GM12891 (cell line): ENCODE data around the gene PFN3.
"Not testable (repeated sequence)": the region's sequence is repeated elsewhere in the genome, so short reads cannot be mapped to it uniquely, and the experiment has no call there.

Source experiments
- DNase-seq: peaks from one replicate; pipeline ENCODE4 v3.0.0; 2011; ENCODE audit warnings: low spot score; ENCODE audit not compliant: insufficient read length
- FAIRE-seq: peaks from 2 replicates; lab custom pipeline; 2011; peaks lifted over from hg19 to GRCh38; lab: Jason Lieb, UNC
- PAX5 ChIP-seq: IDR thresholded peaks from 2 replicates; pipeline ENCODE4 v1.6.1; 2011; ENCODE audit warnings: low read length, moderate library complexity, mild to moderate bottlenecking; ENCODE audit not compliant: insufficient read depth, severe bottlenecking
- POLR2A ChIP-seq: IDR thresholded peaks from 2 replicates; pipeline ENCODE4 v1.6.1; 2011; ENCODE audit warnings: low read depth, low read length, control low read depth
- POLR2AphosphoS5 ChIP-seq: IDR thresholded peaks from 2 replicates; pipeline ENCODE4 v1.6.1; 2011; ENCODE audit warnings: low read depth, low read length, control low read depth
- POU2F2 ChIP-seq: IDR thresholded peaks from 2 replicates; pipeline ENCODE4 v1.6.1; 2011; ENCODE audit warnings: low read depth, mild to moderate bottlenecking, control low read depth, low read length, moderate library complexity
- SPI1 ChIP-seq: IDR thresholded peaks from 2 replicates; pipeline ENCODE4 v1.6.1; 2011; ENCODE audit warnings: low read depth, low read length, control low read depth
- TAF1 ChIP-seq: IDR thresholded peaks from 2 replicates; pipeline ENCODE4 v1.6.1; 2011; ENCODE audit warnings: low read depth, low read length, control low read depth

PFN3 gene

GRCh38 chr5:177425196-177425800, 24.8 kb upstream of the PFN3 start:
- FAIRE-seq: no peak
- TF ChIP-seq POLR2A: no peak
- no peak for TF ChIP-seq PAX5
- no peak for TF ChIP-seq TAF1
- no peak for TF ChIP-seq SPI1
- TF ChIP-seq POLR2AphosphoS5: no peak
- no peak for TF ChIP-seq POU2F2

GRCh38 chr5:177423671-177424070, 23.2 kb upstream of the PFN3 start:
- FAIRE-seq (no peak), DNase-seq (no peak)
- no peak for TF ChIP-seq POU2F2
- no peak for TF ChIP-seq PAX5
- TF ChIP-seq POLR2AphosphoS5: no peak
- TF ChIP-seq TAF1: no peak
- TF ChIP-seq SPI1: no peak

More at GRCh38 chr5:177425196-177425800, 24.8 kb upstream of the PFN3 start:
- DNase-seq: no peak

GRCh38 chr5:177421062-177421798, 20.8 kb upstream of the PFN3 start:
- TF ChIP-seq POLR2A (no peak), TAF1 (no peak), PAX5 (no peak), POU2F2 (no peak), POLR2AphosphoS5 (no peak), SPI1 (no peak)
- no peak for FAIRE-seq
- no peak for DNase-seq

GRCh38 chr5:177420472-177420871, 20.0 kb upstream of the PFN3 start:
- DNase-seq, FAIRE-seq: not testable (repeated sequence)

- FAIRE-seq (no peak), DNase-seq (no peak)
- TF ChIP-seq TAF1: no peak
- no peak for TF ChIP-seq POLR2AphosphoS5
- TF ChIP-seq POU2F2: no peak
- TF ChIP-seq SPI1: no peak
- no peak for TF ChIP-seq PAX5
- no peak for TF ChIP-seq POLR2A
Measured at GRCh38 chr5:177419046-177419445, 18.6 kb upstream of the PFN3 start.

- FAIRE-seq, DNase-seq: not testable (repeated sequence)
Measured at GRCh38 chr5:177417081-177417480, 16.6 kb upstream of the PFN3 start.

- no peak for DNase-seq
- TF ChIP-seq POLR2A (no peak), POLR2AphosphoS5 (no peak), POU2F2 (no peak), SPI1 (no peak), TAF1 (no peak), PAX5 (no peak)
- FAIRE-seq: no peak
Measured at GRCh38 chr5:177414481-177414880, 14.0 kb upstream of the PFN3 start.

GRCh38 chr5:177412603-177413233, 12.3 kb upstream of the PFN3 start:
- TF ChIP-seq POLR2A (no peak), SPI1 (peak; percentile 65), POLR2AphosphoS5 (no peak)
- DNase-seq: no peak
- peak; percentile 93 for FAIRE-seq

- no peak for TF ChIP-seq POLR2A
- no peak for TF ChIP-seq POLR2AphosphoS5
- TF ChIP-seq TAF1: no peak
- TF ChIP-seq SPI1: no peak
- no peak for TF ChIP-seq POU2F2
- TF ChIP-seq PAX5: no peak
- FAIRE-seq: peak; percentile 35
- DNase-seq: no peak
Measured at GRCh38 chr5:177410575-177410974, 10.1 kb upstream of the PFN3 start.

GRCh38 chr5:177409043-177409801, 8.8 kb upstream of the PFN3 start, which contains the start of gene F12:
TSS of gene F12 (minus strand) at chr5:177409564. CDS start at chr5:177409527, 37 bp downstream.
- no peak for DNase-seq
- no peak for TF ChIP-seq POLR2A
- no peak for TF ChIP-seq POLR2AphosphoS5
- FAIRE-seq: peak; percentile 31
